HG02759 (cell line): ENCODE data around the gene SERPINA4.
"Not testable (repeated sequence)": the region's sequence is repeated elsewhere in the genome, so short reads cannot be mapped to it uniquely, and the experiment has no call there.

ENCODE experiments used
- ATAC-seq: cut with Tn5 transposase; IDR thresholded peaks from one replicate; pipeline ENCODE4 v1.9.1; 2021; ENCODE audit warnings: mild to moderate bottlenecking, moderate library complexity; ENCODE audit not compliant: unreplicated experiment

SERPINA4 gene

GRCh38 chr14:94588311-94588710 is 27.1 kb downstream of the SERPINA4 start:
- ATAC-seq: no peak

GRCh38 chr14:94591073-94591472 is 29.8 kb downstream of the SERPINA4 start:
- ATAC-seq: no peak

DNA sequence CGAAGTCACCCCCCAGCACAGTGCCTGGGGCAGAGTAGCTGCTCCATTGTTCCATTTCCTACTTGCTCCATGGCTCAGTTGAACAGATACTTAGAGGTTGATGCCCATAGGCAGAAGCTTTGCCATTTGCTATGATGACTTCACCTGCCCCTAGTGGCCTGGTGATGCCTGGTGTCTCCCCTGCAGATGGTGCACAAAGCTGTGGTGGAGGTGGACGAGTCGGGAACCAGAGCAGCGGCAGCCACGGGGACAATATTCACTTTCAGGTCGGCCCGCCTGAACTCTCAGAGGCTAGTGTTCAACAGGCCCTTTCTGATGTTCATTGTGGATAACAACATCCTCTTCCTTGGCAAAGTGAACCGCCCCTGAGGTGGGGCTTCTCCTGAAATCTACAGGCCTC is 30.6 kb downstream of the SERPINA4 start:
- no peak for ATAC-seq

GRCh38 chr14:94592457-94592856 is 31.2 kb downstream of the SERPINA4 start:
- no peak for ATAC-seq

DNA sequence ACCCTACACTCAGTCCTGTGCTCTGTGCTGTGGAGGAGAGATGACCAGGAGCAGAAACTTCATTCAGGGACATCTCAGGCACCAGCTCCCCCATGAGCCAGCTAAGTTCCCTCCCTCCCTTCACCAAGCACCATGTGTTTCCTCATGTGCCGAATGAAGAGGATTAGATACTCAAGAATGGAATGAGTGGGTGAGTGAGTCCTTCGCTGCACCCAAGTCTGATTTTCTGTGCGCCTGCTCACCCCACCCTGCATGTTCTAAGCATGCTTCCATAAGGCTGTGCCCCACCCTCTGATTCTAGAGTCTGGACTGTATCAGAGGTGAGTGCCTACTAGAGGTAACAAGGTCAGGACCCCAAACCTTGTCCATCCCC is 32.1 kb downstream of the SERPINA4 start:
- ATAC-seq: no peak

DNA sequence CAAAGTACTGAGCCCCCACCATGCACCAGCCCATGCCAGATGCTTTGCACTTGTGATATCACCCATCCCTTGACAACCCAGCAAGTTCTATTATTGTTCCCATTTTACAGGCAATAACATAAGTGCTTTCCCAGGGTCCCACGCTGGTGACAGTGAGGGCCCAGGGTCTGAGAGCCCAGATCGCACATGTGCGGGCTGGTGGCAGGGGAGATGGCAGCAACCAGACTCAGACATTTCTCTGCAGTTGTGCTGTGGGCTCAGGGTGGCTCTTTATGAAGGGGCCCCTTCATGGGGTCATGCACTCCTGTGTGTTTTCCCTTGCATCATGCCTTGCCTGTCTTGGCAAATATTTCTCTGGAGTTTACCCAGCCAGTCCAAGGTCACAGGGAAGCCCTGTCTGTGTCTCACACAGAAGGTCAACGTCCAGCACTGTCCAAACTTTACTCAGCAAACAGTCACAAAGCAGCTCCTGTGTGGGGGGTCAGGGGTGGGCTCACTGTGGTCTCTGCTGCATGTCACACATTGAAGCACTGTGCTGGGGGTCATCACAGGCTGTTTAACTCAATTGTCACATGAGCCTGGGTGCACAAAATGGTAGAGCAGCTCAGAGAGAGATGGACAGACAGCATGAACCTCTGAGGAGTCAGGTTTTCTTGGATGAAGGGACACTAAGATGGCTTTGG is 32.6 kb downstream of the SERPINA4 start:
- no peak for ATAC-seq

- ATAC-seq: no peak
These were observed 33.2 kb downstream of the SERPINA4 start for GRCh38 chr14:94594441-94594840.

GRCh38 chr14:94595912-94596311 is 34.7 kb downstream of the SERPINA4 start:
- no peak for ATAC-seq

GRCh38 chr14:94596361-94596760 is 35.1 kb downstream of the SERPINA4 start:
- ATAC-seq: no peak

GRCh38 chr14:94597788-94598187 is 36.5 kb downstream of the SERPINA4 start:
- ATAC-seq: no peak

DNA sequence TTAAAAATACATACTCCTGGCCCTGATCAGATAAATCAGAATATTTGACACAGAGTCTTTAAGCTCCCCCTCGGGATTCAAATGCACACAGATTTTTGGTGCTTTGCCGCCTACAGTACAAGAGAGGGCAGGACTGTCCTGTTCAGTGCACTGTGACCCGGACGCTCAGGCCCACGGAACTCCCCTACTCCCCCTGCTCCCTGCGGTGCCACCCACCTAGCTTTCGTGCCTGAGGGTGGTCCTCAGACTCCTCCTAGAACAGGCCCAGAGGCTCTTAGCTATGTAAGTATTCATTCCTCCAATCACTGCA is 37.2 kb downstream of the SERPINA4 start:
- no peak for ATAC-seq

DNA sequence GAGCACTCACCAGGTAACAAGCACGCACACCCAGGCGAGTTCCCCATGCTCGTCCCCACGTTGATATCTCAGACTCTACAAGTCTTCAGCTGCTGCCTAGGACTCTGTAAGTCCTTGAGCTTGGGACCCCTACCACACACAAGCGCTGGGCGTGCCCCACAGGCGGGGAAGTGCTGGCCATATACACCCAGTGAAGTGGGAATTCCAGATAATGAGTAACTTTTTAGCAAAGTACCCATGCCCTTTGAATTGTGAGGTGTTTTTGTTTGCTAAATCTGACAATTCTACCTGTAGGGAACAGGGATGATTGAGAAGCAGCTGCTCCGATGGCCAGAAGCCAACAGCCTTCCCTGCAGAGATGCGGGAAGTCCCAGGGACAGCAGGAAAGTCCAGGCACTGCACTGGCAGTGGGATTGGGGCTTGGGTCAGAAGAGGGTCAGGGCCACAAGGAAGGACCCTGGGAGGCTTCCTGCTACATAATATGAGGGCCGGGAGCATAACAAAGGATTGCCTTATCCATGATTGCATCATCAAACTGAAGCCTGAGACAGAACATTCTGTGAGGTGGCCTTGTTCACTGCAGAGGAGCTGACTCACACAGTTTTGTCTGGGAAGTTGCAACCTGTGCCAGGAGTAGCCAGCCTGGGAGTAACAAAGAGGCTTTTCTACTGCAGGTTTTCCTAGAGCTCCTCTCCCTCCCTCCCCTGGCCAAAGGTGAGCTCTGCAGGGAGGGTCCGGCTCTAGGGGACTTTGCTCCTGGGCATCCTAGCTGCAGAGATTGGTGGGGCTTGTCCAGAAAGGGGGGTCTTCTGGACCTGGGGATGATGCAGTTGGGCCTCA is 37.8 kb downstream of the SERPINA4 start:
- ATAC-seq: no peak

- ATAC-seq: no peak
These were observed 38.4 kb downstream of the SERPINA4 start for GRCh38 chr14:94599656-94600004.

DNA sequence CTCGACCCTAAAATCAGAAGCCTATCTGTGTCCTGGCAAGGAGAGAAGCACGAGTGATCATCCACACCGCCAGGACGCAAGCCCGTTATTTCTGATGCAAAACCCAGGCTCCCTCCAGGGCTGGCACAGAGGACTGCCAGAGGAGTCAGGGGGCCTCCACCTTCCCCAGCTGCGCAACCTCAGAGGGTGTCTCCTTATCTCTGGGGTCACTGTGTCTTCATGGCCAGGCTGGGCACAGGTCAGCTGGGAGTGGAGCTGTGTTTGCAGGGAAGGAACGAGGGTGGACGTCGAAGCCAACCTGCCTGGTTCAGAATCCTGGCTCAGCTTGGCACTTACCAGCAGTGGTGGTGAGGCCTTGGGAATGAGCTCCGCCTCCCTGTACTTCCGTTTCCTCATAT is 38.9 kb downstream of the SERPINA4 start:
- no peak for ATAC-seq

- no peak for ATAC-seq
These were observed 40.7 kb downstream of the SERPINA4 start for GRCh38 chr14:94601884-94602391.

GRCh38 chr14:94602722-94603121 is 41.5 kb downstream of the SERPINA4 start:
- ATAC-seq: no peak

GRCh38 chr14:94605361-94605760 is 44.1 kb downstream of the SERPINA4 start:
- ATAC-seq: no peak

DNA sequence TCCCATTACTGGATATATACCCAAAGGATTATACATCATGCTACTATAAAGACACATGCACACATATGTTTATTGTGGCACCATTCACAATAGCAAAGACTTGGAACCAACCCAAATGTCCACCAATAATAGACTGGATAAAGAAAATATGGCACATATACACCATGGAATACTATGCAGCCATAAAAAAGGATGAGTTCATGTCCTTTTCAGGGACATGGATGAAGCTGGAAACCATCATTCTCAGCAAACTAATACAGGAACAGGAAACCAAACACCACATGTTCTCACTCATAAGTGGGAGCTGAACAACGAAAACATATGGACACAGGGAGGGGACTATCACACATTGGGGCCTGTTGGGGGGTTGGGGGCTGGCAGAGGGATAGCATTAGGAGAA is 47.7 kb downstream of the SERPINA4 start:
- not testable (repeated sequence) for ATAC-seq

GRCh38 chr14:94611179-94611578 is 49.9 kb downstream of the SERPINA4 start:
- no peak for ATAC-seq

GRCh38 chr14:94612174-94612573 is 50.9 kb downstream of the SERPINA4 start, which contains the start of gene SERPINA3:
Gene SERPINA3, plus strand, starts transcription at chr14:94612391. Its CDS starts 2,051 bp downstream, at chr14:94614442.
- no peak for ATAC-seq

DNA sequence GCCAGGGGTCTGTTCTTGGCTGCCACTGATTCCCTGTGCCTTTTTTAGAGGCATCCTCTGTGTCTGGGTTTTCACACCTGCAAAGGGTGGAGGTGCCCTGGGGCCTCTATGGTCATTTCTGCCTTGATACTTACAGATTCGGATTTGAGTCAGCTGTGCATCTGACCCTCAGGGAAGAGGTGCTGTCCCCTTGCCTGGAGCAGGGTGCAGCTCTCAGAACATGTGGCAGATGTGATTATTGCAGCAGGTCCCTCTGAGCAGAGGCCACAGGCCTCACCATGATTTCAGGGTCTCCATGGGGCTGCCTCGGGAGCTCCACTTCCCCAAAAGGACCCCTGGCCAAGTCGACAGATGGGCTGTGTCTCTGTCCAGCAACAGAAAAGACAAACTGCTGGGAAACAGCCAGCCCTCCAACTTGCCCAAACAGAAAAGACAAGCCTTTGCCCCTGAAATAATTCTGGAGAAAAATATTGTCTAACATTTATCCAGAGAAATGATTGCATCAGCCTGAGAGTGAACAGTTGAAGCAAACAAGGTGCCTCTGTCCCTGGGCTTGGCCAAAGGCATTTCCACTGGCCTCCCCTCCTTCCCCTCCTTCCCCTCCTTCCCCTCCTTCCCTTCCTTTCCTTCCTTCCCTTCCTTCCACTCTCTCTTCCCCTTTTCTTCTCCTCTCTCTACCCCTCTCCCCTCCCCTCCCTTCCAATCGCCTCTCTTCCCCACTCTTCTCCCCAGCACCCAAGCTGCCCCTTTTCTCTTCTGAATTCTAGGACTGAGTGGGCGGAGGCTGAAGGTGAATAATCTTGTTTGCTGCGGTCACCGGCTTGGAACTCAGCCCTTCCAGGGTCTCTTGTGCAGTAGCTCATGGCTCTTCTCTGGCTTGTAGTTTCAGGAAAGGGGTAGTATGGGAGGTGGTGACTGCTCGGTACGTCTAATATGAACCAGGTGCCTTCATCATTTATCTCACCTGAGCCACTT is 51.6 kb downstream of the SERPINA4 start:
- no peak for ATAC-seq
